GM21367 (cell line): ENCODE measurements around the gene TNK2.

ENCODE experiments used
- ATAC-seq: cut with Tn5 transposase; IDR thresholded peaks from one replicate; pipeline ENCODE4 v1.9.1; 2021; ENCODE audit not compliant: unreplicated experiment

TNK2 gene

GRCh38 chr3:195886181-195887141 is 21.9 kb downstream of the TNK2 start:
- no peak for ATAC-seq

- ATAC-seq = no peak
Measured at GRCh38 chr3:195885036-195885891, 23.1 kb downstream of the TNK2 start.

- ATAC-seq = no peak
Measured at GRCh38 chr3:195884691-195885035, 23.7 kb downstream of the TNK2 start.

GRCh38 chr3:195883801-195884200 is 24.6 kb downstream of the TNK2 start:
- no peak for ATAC-seq

GRCh38 chr3:195883160-195883559 is 25.2 kb downstream of the TNK2 start:
- no peak for ATAC-seq

- no peak for ATAC-seq
Measured at GRCh38 chr3:195882002-195882441, 26.3 kb downstream of the TNK2 start.

GRCh38 chr3:195881276-195881988 is 26.9 kb downstream of the TNK2 start:
- no peak for ATAC-seq

GRCh38 chr3:195880037-195880431 is 28.3 kb downstream of the TNK2 start:
- ATAC-seq = no peak

GRCh38 chr3:195879416-195880036 is 28.8 kb downstream of the TNK2 start:
- ATAC-seq = no peak

GRCh38 chr3:195878424-195879274 is 29.7 kb downstream of the TNK2 start:
- ATAC-seq = no peak

- ATAC-seq = no peak
Measured at GRCh38 chr3:195877767-195878423, 30.5 kb downstream of the TNK2 start.

- ATAC-seq = no peak
Measured at GRCh38 chr3:195877136-195877715, 31.1 kb downstream of the TNK2 start.

GRCh38 chr3:195876297-195877064 is 31.9 kb downstream of the TNK2 start:
- ATAC-seq = no peak

- ATAC-seq = no peak
Measured at GRCh38 chr3:195875482-195876236, 32.7 kb downstream of the TNK2 start.

- ATAC-seq = no peak
Measured at GRCh38 chr3:195873971-195874370, 34.4 kb downstream of the TNK2 start.

- ATAC-seq = no peak
Measured at GRCh38 chr3:195873281-195873887, 35.0 kb downstream of the TNK2 start.

- ATAC-seq = no peak
Measured at GRCh38 chr3:195872800-195873199, 35.6 kb downstream of the TNK2 start.
